Ovary (tissue), 3 donors: ENCODE results near the gene TFIP11.

Experiments used
- POLR2A ChIP-seq: fragments of 450-650 bp; IDR thresholded peaks from one replicate; pipeline ENCODE4 v1.6.1; 2017; ENCODE audit warnings: antibody characterized with exemption, mild to moderate bottlenecking, moderate library complexity
- TF ChIP-seq, protein P1 (sequence below), 3 donors: fragments of 450-650 bp in 2 of 3; fragments of 200-600 bp in 1 of 3; IDR thresholded peaks; one replicate each; pipeline versions ENCODE4 v1.5.1 to v1.8.0; 2016 to 2022; ENCODE audit warnings: antibody characterized with exemption in 3 of 3, mild to moderate bottlenecking in 1 of 3
- donor health status: DM: no; HTN: no; CAD: no.

DNA sequence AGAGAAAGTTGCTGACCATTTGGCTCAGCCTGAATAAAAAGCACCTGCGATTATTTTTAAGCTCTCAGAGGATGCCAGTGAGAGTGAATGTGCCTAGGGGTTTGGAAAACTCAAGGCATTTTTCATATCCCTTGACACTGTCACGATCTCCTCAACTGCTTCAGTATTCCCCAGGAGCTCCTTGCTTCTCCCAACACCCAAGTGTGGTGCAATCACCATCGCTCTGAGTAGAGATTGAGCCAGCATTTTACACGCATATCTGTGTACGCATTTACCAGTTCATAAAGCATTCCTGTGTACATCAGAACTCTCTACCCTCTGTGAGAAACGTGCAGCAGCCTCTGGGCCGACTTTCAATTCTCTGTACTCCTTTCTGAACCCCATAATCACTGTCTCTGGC, 27.3 kb downstream of the TFIP11 start:
- TF ChIP-seq, protein P1, sequence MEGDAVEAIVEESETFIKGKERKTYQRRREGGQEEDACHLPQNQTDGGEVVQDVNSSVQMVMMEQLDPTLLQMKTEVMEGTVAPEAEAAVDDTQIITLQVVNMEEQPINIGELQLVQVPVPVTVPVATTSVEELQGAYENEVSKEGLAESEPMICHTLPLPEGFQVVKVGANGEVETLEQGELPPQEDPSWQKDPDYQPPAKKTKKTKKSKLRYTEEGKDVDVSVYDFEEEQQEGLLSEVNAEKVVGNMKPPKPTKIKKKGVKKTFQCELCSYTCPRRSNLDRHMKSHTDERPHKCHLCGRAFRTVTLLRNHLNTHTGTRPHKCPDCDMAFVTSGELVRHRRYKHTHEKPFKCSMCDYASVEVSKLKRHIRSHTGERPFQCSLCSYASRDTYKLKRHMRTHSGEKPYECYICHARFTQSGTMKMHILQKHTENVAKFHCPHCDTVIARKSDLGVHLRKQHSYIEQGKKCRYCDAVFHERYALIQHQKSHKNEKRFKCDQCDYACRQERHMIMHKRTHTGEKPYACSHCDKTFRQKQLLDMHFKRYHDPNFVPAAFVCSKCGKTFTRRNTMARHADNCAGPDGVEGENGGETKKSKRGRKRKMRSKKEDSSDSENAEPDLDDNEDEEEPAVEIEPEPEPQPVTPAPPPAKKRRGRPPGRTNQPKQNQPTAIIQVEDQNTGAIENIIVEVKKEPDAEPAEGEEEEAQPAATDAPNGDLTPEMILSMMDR (IDR thresholded peaks at IDR 0.05): no peak
- no peak for TF ChIP-seq POLR2A
